Measurements from ENCODE around the gene CTBP2. TPM values are rescaled to one million over a fixed set of nuclear protein-coding genes. Genes with fewer than 3 reads are reported as not detected.

Gene CTBP2
- 212 and 218 TPM in 2 replicates for total RNA-seq (2021)
- long read RNA-seq, full-length matches to known transcripts: 121 of 500 reads
- long read RNA-seq, partial matches to known transcripts: 34 of 500 reads
- long read RNA-seq, other reads (novel, unspliced or antisense): 345 of 500 reads

DNA sequence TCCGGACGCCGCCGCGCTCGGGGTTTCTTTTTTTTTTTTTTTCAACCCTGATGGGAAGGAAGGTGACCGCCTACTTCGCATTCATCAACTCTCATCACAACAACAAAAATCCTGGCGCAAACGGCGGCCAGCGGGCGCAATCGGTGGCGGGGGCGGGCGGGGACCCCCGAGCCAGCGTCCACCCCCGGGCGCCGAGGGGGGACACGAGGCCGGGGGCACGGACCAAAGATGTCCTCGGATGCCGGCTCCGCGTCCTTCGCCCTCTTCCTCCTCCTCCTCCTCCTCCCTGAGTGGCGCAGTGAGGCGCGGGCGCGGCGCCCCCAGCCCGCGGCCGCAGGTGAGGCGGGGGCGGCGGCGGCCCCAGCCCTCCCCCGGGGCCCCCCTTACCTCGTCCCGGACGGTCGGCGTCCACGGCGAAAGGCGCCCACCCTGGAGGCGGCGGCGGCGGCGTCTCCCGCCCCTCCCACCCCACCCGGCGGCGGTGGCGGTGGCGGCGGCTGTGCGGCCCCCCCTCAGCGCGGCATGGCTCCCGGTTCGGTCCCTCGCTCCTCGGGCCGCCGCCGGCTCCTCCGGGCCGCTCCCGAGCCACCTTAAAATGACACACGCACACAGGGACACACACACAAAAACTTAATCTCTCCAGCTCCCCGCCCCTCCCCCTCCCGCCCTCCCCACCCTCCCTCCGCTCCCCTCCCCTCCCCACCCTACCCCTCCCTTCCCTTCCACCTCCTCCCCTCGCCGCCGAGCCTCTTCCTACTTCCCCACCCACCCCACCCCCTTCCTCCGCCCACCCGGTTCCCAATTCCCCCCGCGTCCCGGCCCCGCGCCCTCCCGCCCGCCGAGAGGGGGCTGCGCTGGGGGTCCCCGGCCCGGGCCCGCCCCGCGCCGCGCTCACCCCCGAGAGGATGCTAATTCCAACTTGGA lies at the start of gene CTBP2:
CTBP2 (minus strand) TSS at position 632 of the 924 bp plus-strand sequence.
- Histone ChIP-seq H3K18ac (ENCODE audit: insufficient read length, low read depth, low read length) (no peak within 1 kb of the TSS), H2BK5ac (ENCODE audit: insufficient read length, low read length) (no peak within 1 kb of the TSS), H4K5ac (ENCODE audit: insufficient read length, low read depth, low read length) (no peak within 1 kb of the TSS), H3K27ac (ENCODE audit: insufficient read length, low read depth, low read length) (no peak within 1 kb of the TSS), H3K27me3 (ENCODE audit: insufficient read depth, low read length) (no peaks in the 10 kb centered on the region), H2BK15ac (ENCODE audit: low read depth, low read length) (no peak within 1 kb of the TSS), H3K79me2 (ENCODE audit: insufficient read depth, low read length) (peaks cover 34% of the 10 kb centered on the region), H3K56ac (ENCODE audit: insufficient read length, low read depth, low read length) (no peak within 1 kb of the TSS), H2BK12ac (ENCODE audit: insufficient read length, low read depth, low read length) (no peak within 1 kb of the TSS), H2BK120ac (ENCODE audit: low read depth, low read length, poor library complexity, severe bottlenecking) (no peak within 1 kb of the TSS), H3K4me2 (ENCODE audit: insufficient read depth, insufficient read length, low read length) (peak within 1 kb of the TSS; percentile 67), H2AK5ac (ENCODE audit: insufficient read length, low read length) (no peak within 1 kb of the TSS), H3K14ac (ENCODE audit: insufficient read depth, low read length) (peak within 1 kb of the TSS; percentile 82), H3K79me1 (ENCODE audit: insufficient read depth, low read depth, low read length, poor library complexity, severe bottlenecking) (no peaks in the 10 kb centered on the region), H4K8ac (replicated peaks; ENCODE audit: insufficient read length, low read depth, low read length) (no peak within 1 kb of the TSS), H3K9ac (ENCODE audit: extremely low read depth, insufficient read length, low read length) (peak within 1 kb of the TSS; percentile 75), H4K91ac (ENCODE audit: insufficient read length, low read depth, low read length) (no peak within 1 kb of the TSS), H2AFZ (ENCODE audit: low read length) (no peak within 1 kb of the TSS), H2BK20ac (ENCODE audit: low read depth, low read length, poor library complexity, severe bottlenecking) (no peak within 1 kb of the TSS), H3K4me1 (ENCODE audit: insufficient read depth, low read length) (no peaks in the 10 kb centered on the region; the same call in 1 of the 2 replicates), H3K4ac (ENCODE audit: low read depth, low read length) (no peak within 1 kb of the TSS), H3T11ph (ENCODE audit: low read length) (no peak within 1 kb of the TSS), H3K23me2 (ENCODE audit: insufficient read length, low read depth, low read length, poor library complexity, severe bottlenecking) (peaks cover 12% of the 10 kb centered on the region), H4K20me1 (ENCODE audit: control insufficient read depth, insufficient read depth, insufficient read length) (no peaks in the 10 kb centered on the region), H3K23ac (ENCODE audit: insufficient read length, low read depth, low read length) (no peak within 1 kb of the TSS), H3K9me3 (ENCODE audit: control insufficient read depth, low read depth, low read length) (no peaks in the 10 kb centered on the region)
- Mint-ChIP-seq H3K27ac (peak within 1 kb of the TSS; percentile 75 to 89 (median 88); a peak in 3 of 7 replicates), H3K4me1 (peaks cover 34 to 39% of the 10 kb centered on the region in 2 experiments), H3K4me3 (peak within 1 kb of the TSS; percentile 78 to 88), H3K9me3 (peaks cover 0 to 2% of the 10 kb centered on the region in 2 experiments; a peak in 3 of 5 replicates), H3K36me3 (ENCODE audit: insufficient read depth in 1 of 3, low read depth in 3 of 3) (peaks cover 5 to 11% (median 10%) of the 10 kb centered on the region in 3 experiments), H3K27me3 (ENCODE audit: low read depth) (no peaks in the 10 kb centered on the region)
- no CpG with 5 or more reads among the region's 103 CpGs for WGBS (ENCODE audit: extremely low coverage, insufficient read length, low lambda C conversion rate)
- peak; percentile 64 for DNase-seq
- TF ChIP-seq, protein P1, sequence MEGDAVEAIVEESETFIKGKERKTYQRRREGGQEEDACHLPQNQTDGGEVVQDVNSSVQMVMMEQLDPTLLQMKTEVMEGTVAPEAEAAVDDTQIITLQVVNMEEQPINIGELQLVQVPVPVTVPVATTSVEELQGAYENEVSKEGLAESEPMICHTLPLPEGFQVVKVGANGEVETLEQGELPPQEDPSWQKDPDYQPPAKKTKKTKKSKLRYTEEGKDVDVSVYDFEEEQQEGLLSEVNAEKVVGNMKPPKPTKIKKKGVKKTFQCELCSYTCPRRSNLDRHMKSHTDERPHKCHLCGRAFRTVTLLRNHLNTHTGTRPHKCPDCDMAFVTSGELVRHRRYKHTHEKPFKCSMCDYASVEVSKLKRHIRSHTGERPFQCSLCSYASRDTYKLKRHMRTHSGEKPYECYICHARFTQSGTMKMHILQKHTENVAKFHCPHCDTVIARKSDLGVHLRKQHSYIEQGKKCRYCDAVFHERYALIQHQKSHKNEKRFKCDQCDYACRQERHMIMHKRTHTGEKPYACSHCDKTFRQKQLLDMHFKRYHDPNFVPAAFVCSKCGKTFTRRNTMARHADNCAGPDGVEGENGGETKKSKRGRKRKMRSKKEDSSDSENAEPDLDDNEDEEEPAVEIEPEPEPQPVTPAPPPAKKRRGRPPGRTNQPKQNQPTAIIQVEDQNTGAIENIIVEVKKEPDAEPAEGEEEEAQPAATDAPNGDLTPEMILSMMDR (conservative IDR thresholded peaks at IDR 0.05): no peak
